HG03439 (cell line): ENCODE data around the gene SLC10A7.

ENCODE experiments used
- ATAC-seq: cut with Tn5 transposase; IDR thresholded peaks from one replicate; pipeline ENCODE4 v1.9.1; 2021; ENCODE audit warnings: mild to moderate bottlenecking, moderate library complexity; ENCODE audit not compliant: unreplicated experiment

Gene SLC10A7

DNA sequence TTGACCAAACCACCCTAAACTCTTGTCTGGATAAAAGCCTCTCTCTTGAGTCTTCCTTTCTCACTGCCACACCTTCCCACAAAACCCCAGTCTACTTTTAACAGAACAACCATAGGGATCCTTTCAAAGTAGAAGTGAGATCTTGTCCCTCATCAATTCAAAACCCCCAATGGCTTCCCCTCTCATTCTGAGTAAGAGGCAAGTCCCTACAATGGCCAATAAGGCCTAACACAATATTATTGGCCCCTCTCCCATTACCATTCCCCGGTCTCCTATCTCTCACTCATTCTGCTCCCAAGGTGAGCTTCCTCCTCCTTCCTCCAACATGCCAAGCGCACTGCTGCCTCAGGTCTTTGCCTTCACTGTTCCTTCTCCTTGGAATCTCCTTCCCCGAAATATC is 250.3 kb downstream of the SLC10A7 start:
- ATAC-seq, result no peak

GRCh38 chr4:146269228-146269653 is 252.5 kb downstream of the SLC10A7 start:
- peak; percentile 64 for ATAC-seq

GRCh38 chr4:146267826-146268225 is 253.9 kb downstream of the SLC10A7 start:
- no peak for ATAC-seq

DNA sequence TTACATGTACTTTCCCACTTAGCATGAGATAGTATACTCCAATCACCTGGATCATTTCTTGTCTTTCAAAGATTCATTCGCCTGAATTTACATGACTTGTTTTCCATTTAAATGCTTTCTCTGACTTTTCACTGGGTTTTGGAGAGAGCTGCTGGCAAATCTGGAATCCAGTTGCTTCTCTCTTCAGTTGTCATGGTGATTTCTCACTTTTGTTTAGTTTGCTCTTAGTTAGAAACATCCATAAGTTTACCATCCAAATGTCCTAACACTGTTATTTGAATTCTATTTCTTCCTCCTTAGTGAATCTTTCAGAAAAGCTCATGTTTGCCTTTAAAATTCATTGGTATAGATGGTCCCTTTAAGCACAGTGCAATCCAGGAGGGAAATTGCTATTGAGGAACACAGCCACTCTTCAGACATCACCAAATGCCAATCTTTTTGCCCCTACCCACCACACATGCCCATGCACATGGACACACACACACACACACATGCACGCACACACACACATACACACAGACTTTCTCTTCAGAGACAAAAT is 255.7 kb downstream of the SLC10A7 start:
- ATAC-seq, result no peak

DNA sequence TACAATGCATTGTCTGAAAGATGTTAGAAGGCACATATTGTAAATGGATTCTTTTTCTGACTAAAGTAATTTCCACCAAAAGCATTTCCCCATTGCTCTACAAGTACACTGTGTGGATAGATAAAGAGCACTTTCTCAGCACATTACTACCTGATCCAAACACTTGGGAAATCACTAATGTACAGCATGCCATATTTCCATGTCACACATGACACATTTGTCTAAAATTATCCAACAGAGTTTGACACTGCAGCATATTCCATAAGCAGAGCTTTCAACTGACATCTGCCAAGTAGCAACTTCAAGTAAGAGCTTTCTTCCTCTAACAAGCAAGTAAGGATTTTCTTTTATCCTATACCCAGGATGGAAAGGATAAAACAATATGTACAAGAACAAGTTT is 257.9 kb downstream of the SLC10A7 start:
- no peak for ATAC-seq

GRCh38 chr4:146261041-146261440 is 260.7 kb downstream of the SLC10A7 start:
- ATAC-seq, result no peak

- no peak for ATAC-seq
These were observed 261.2 kb downstream of the SLC10A7 start for GRCh38 chr4:146260521-146260920.

DNA sequence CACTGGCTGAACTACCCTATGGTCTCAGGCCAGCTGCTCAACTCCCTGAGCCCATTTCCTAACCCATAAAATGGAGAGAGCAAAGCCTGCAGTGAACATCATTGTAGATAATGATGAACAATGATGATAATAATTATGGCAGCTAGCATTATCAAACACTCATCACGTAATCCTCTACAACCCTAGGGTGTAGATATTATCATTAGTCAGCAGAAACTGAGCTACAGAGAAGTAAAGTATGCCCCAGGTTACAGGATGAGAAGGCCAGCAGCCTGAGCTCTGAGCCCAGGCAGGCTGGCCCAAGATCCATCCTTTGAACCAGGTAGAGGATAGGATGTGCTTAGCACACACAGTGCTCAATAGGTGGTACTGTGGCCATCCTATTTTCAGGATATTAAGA is 264.2 kb downstream of the SLC10A7 start:
- ATAC-seq, result no peak

GRCh38 chr4:146256328-146256727 is 265.4 kb downstream of the SLC10A7 start:
- ATAC-seq, result no peak

DNA sequence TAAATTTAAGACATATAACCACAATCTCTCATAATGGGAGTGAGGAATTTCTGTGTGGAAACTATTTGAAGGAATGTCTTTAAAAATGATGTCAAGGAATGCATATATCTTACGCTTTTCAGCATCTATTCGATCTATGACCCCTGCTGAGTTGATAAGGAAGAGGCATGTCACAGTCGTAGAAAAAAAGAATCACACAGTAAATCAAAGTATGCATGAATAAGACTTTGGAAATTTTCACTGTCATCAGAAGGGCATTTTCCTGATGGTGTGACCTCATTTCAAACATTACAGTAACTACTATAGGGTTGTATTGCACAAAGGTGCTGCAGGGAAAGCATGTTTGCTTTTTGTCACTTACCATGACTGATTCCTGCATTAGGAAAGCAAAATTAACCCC is 265.9 kb downstream of the SLC10A7 start:
- no peak for ATAC-seq

DNA sequence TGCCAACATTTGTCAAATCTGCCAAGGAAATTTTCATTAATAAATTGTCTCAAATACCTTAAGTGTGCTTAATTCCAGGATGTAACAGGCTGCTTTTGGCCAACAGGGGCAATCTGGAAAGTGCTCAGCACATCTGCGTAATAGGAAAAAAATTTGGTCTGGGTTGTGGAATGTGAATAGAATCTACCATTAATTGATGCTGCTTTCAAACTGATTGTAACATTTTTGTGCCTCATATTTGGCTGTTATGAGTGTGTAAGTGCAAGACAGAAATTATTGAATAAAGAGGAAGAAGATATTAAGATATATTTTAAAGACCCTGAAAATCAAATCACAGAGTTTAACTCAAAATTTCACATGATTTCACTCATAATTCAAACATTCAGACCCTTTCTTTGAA is 266.3 kb downstream of the SLC10A7 start:
- no peak for ATAC-seq

DNA sequence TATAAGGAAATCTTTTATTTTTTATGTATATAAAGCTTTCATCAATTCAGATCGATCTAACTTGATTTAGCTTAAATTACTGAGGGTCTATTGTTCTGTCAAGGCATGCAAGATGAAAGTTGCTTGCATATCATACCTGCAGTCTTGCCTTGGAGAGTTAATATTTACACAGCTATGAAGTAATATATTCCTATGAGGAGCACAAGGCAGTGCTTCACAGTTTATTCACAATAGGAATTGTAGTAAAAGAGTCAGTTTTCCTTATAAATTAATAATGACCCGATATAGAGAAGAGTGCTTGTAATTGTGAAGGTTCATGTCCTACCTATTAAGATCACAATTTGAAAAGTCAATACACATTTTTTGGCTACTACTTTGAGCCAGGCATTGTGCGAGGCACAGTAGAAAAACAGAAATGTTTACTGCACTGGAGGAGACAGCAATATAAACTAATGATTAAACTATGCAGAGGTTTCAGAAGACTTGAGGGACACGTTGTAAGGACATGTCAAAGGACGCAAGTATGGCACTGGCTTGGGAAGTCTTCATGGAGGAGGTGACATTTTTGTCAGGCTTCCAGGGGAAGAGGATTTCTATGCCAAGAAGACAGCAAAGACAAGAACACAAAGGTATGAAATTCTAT is 268.6 kb downstream of the SLC10A7 start:
- ATAC-seq, result no peak

- no peak for ATAC-seq
These were observed 274.4 kb downstream of the SLC10A7 start for GRCh38 chr4:146247356-146247755.

GRCh38 chr4:146246381-146246780 is 275.4 kb downstream of the SLC10A7 start:
- no peak for ATAC-seq

- no peak for ATAC-seq
These were observed 275.9 kb downstream of the SLC10A7 start for GRCh38 chr4:146245850-146246249.

DNA sequence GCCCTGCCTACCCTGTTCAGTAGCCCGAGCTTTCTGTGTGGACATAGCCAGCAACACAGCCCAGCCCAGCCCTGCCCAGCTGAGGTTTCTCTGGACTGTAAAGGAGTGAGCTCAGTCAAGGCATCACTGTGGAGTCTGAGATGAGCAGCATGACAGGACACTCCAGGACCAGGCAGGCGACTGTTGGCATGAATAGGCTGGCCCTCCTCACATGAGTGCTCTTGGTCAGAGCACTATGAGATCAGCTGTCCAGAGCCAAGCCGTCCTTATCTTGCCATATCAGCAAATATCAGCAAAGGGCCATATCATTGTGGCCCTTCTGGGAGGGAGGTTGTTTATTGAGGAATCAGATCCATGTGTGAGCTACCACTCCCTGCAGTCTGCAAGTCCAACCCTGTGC is 276.5 kb downstream of the SLC10A7 start:
- ATAC-seq, result no peak

GRCh38 chr4:146244496-146244895 is 277.2 kb downstream of the SLC10A7 start:
- ATAC-seq, result no peak

GRCh38 chr4:146243883-146244277 is 277.9 kb downstream of the SLC10A7 start:
- ATAC-seq, result no peak

- ATAC-seq, result peak; percentile 90
These were observed 278.4 kb downstream of the SLC10A7 start for GRCh38 chr4:146243141-146243882.

- no peak for ATAC-seq
These were observed 283.6 kb downstream of the SLC10A7 start for GRCh38 chr4:146238107-146238506.

GRCh38 chr4:146237092-146237491 is 284.6 kb downstream of the SLC10A7 start:
- ATAC-seq, result no peak

DNA sequence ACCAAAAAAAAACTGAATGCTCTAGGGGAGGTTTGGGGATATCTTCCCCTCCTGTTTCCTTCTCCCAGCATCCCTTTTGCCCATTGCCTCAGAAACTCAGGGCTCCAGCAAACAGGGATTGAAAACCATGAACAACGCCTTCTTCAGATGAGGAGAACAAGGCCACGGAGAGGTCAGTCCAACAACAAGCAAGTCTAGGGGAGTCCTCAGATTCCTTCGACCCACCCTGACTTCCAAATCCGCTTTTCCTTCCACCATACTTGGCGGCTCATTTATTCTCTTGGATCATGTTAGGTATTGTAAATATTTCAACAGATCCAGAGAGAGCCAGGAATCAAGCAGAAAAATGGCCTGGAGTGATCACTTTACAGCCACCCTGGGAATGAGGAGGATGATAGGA is 285.5 kb downstream of the SLC10A7 start:
- ATAC-seq, result no peak
